C4-2B (cell line): Measurements from ENCODE around the gene HS3ST6.

Source experiments
- H3K27ac ChIP-seq: fragments of 450-650 bp; 2 replicates; pipeline ENCODE4 v1.5.1; 2017
- CTCF ChIP-seq: fragments of 450-650 bp; conservative IDR thresholded peaks from 2 replicates; pipeline ENCODE4 v1.5.1; 2017; ENCODE audit warnings: mild to moderate bottlenecking
- ZFX ChIP-seq: fragments of 450-650 bp; IDR thresholded peaks from 2 replicates; pipeline ENCODE4 v1.6.1; 2017

Gene HS3ST6

GRCh38 chr16:1870365-1871082 lies 47.7 kb downstream of the HS3ST6 start:
- TF ChIP-seq ZFX: no peak
- no peak for TF ChIP-seq CTCF
- H3K27ac ChIP-seq: no peak overlapping the region

- no peak overlapping the region for H3K27ac ChIP-seq
- TF ChIP-seq CTCF (no peak), ZFX (no peak)
Measured at GRCh38 chr16:1865902-1866690, 52.1 kb downstream of the HS3ST6 start.

GRCh38 chr16:1863681-1864460 lies 54.3 kb downstream of the HS3ST6 start:
- H3K27ac ChIP-seq: no peak overlapping the region
- TF ChIP-seq ZFX (no peak), CTCF (peak; percentile 83)

GRCh38 chr16:1862394-1862793 lies 55.8 kb downstream of the HS3ST6 start:
- TF ChIP-seq CTCF: no peak
- no peak for TF ChIP-seq ZFX
- H3K27ac ChIP-seq: no peak overlapping the region

GRCh38 chr16:1861730-1862129 lies 56.5 kb downstream of the HS3ST6 start:
- no peak overlapping the region for H3K27ac ChIP-seq
- TF ChIP-seq CTCF: no peak
- no peak for TF ChIP-seq ZFX
